H1 (cell line): ENCODE data around the gene DHCR7. TPM values are rescaled to one million over a fixed set of nuclear protein-coding genes. Genes with fewer than 3 reads are reported as not detected.

Experiments
- CTCF ChIA-PET: fragments of 300-600 bp; sonication (Branson Sonifier 250); formaldehyde crosslinking; loops from one replicate; lab custom pipeline; 2021; ENCODE audit not compliant: partially characterized antibody; lab: Charles Lee
- POLR2A ChIA-PET: fragments of 300-600 bp; sonication (Branson Sonifier 250); formaldehyde crosslinking; loops from one replicate; lab custom pipeline; 2021; ENCODE audit warnings: inconsistent platforms; ENCODE audit not compliant: partially characterized antibody; lab: Charles Lee
- DNase-seq, 2 experiments: peaks; one replicate each; pipeline versions ENCODE4 v3.0.0 to v3.0.0-alpha.2; 2010 to 2022; ENCODE audit warnings: low spot score in 2 of 2, low read depth in 1 of 2, mixed read lengths in 1 of 2
- FAIRE-seq: peaks from 2 replicates; lab custom pipeline; 2011; peaks lifted over from hg19 to GRCh38; lab: Jason Lieb, UNC
- H2AFZ ChIP-seq: 2 replicates; pipeline ENCODE4 v1.8.1; 2012; ENCODE audit warnings: low read length, inconsistent platforms
- H2AK5ac ChIP-seq: 2 replicates; pipeline ENCODE4 v1.6.1; 2013; ENCODE audit warnings: low read depth, low read length
- H2BK120ac ChIP-seq: replicated peaks from 2 replicates; pipeline ENCODE3; 2013; ENCODE audit warnings: low read depth, low read length, inconsistent platforms
- H2BK12ac ChIP-seq: 2 replicates; pipeline ENCODE4 v1.6.1; 2013; ENCODE audit warnings: low read depth, low read length
- H2BK15ac ChIP-seq: 2 replicates; pipeline ENCODE4 v1.6.1; 2013; ENCODE audit warnings: low read length
- H2BK20ac ChIP-seq: 2 replicates; pipeline ENCODE4 v1.6.1; 2013; ENCODE audit warnings: low read length
- H2BK5ac ChIP-seq: 2 replicates; pipeline ENCODE4 v1.6.1; 2013; ENCODE audit warnings: low read depth, low read length
- H3K14ac ChIP-seq: 2 replicates; pipeline ENCODE4 v1.6.1; 2013; ENCODE audit warnings: inconsistent platforms; ENCODE audit not compliant: insufficient read length
- H3K18ac ChIP-seq: 2 replicates; pipeline ENCODE4 v1.6.1; 2013; ENCODE audit warnings: low read length; ENCODE audit errors: extremely low read depth
- H3K23ac ChIP-seq: 2 replicates; pipeline ENCODE4 v1.6.1; 2013; ENCODE audit warnings: inconsistent platforms; ENCODE audit not compliant: insufficient read length
- H3K23me2 ChIP-seq: 2 replicates; pipeline ENCODE4 v1.6.1; 2013; ENCODE audit warnings: low read depth, low read length
- H3K27ac ChIP-seq: 2 replicates; pipeline ENCODE4 v1.6.1; 2011; ENCODE audit warnings: low read depth, low read length, inconsistent platforms
- H3K27me3 ChIP-seq, 4 experiments: replicated peaks in 1 of 4; 1 replicate in 1 of 4; 2 replicates in 3 of 4; pipeline versions ENCODE4 v1.6.1 to v1.8.1; 2011 to 2013; ENCODE audit warnings: low read length in 3 of 4, mild to moderate bottlenecking in 3 of 4, inconsistent platforms in 2 of 4, mixed read lengths in 2 of 4, moderate library complexity in 1 of 4; ENCODE audit not compliant: control insufficient read depth in 3 of 4, insufficient read depth in 3 of 4; ENCODE audit errors: extremely low read depth in 1 of 4
- H3K36me3 ChIP-seq, 4 experiments: 2 replicates each; pipeline versions ENCODE4 v1.6.1 to v1.8.1; 2011 to 2013; ENCODE audit warnings: mild to moderate bottlenecking in 4 of 4, low read length in 3 of 4, moderate library complexity in 2 of 4, control low read depth in 1 of 4, inconsistent platforms in 1 of 4; ENCODE audit not compliant: insufficient read depth in 4 of 4, control insufficient read depth in 2 of 4
- H3K4ac ChIP-seq: replicated peaks from 2 replicates; pipeline ENCODE3; 2013; ENCODE audit warnings: low read length, low read depth, mixed read lengths, inconsistent platforms; ENCODE audit not compliant: insufficient read length
- H3K4me1 ChIP-seq, 4 experiments: replicated peaks in 1 of 4; 1 replicate in 1 of 4; 2 replicates in 3 of 4; pipeline versions ENCODE4 v1.6.1 to v1.8.1; 2011 to 2013; ENCODE audit warnings: low read length in 3 of 4, inconsistent platforms in 2 of 4, mixed read lengths in 1 of 4; ENCODE audit not compliant: insufficient read depth in 4 of 4, control insufficient read depth in 3 of 4
- H3K4me2 ChIP-seq, 2 experiments: 2 replicates each; pipeline versions ENCODE4 v1.6.1 to v1.8.1; 2011 to 2013; ENCODE audit warnings: low read depth in 2 of 2, low read length in 2 of 2, control low read depth in 1 of 2, inconsistent platforms in 1 of 2, mild to moderate bottlenecking in 1 of 2; ENCODE audit not compliant: insufficient read depth in 1 of 2
- H3K4me3 ChIP-seq, 4 experiments: fragments of 200-600, 300-600 bp in 1 of 4; sonication (generic), shearing (Covaris generic), sonication (Bioruptor Twin) in 1 of 4; 2 replicates each; pipeline versions ENCODE4 v1.5.1 to v1.8.1; 2011 to 2016; ENCODE audit warnings: low read length in 4 of 4, low read depth in 3 of 4, control low read depth in 2 of 4, inconsistent platforms in 2 of 4, mild to moderate bottlenecking in 2 of 4, mixed read lengths in 1 of 4, moderate library complexity in 1 of 4; ENCODE audit not compliant: insufficient read depth in 2 of 4; ENCODE audit errors: extremely low read depth in 1 of 4
- H3K56ac ChIP-seq: replicated peaks from 2 replicates; pipeline ENCODE3; 2013; ENCODE audit warnings: low read depth, mild to moderate bottlenecking, mixed read lengths, low read length, inconsistent platforms; ENCODE audit not compliant: insufficient read length
- H3K79me1 ChIP-seq: 2 replicates; pipeline ENCODE4 v1.6.1; 2013; ENCODE audit warnings: low read depth, low read length, control low read depth
- H3K79me2 ChIP-seq, 2 experiments: 2 replicates each; pipeline versions ENCODE4 v1.6.1 to v1.8.1; 2012 to 2013; ENCODE audit warnings: low read length in 2 of 2, mild to moderate bottlenecking in 2 of 2, inconsistent platforms in 1 of 2; ENCODE audit not compliant: insufficient read depth in 2 of 2, control insufficient read depth in 1 of 2
- H3K9ac ChIP-seq, 4 experiments: replicated peaks in 1 of 4; 1 replicate in 1 of 4; 2 replicates in 3 of 4; pipeline versions ENCODE4 v1.6.1 to v1.8.1; 2011 to 2013; ENCODE audit warnings: low read depth in 3 of 4, low read length in 3 of 4, control low read depth in 2 of 4, mild to moderate bottlenecking in 2 of 4, moderate library complexity in 2 of 4, inconsistent platforms in 1 of 4; ENCODE audit errors: extremely low read depth in 1 of 4
- H3K9me3 ChIP-seq, 2 experiments: 2 replicates each; pipeline versions ENCODE4 v1.6.1 to v1.8.1; 2012 to 2013; ENCODE audit warnings: mild to moderate bottlenecking in 2 of 2, moderate library complexity in 2 of 2, control low read depth in 1 of 2, inconsistent platforms in 1 of 2, low read depth in 1 of 2, low read length in 1 of 2, mixed read lengths in 1 of 2; ENCODE audit not compliant: insufficient read depth in 2 of 2
- H4K20me1 ChIP-seq, 2 experiments: replicated peaks in 1 of 2; 2 replicates each; pipeline versions ENCODE3 to v1.8.1; 2011 to 2013; ENCODE audit warnings: inconsistent platforms in 2 of 2, low read length in 2 of 2, mild to moderate bottlenecking in 1 of 2; ENCODE audit not compliant: insufficient read depth in 2 of 2, control insufficient read depth in 1 of 2
- H4K5ac ChIP-seq: 2 replicates; pipeline ENCODE4 v1.6.1; 2013; ENCODE audit warnings: low read length, low read depth, mixed read lengths, inconsistent platforms; ENCODE audit not compliant: insufficient read length
- H4K8ac ChIP-seq: 2 replicates; pipeline ENCODE4 v1.8.0; 2013; ENCODE audit warnings: mild to moderate bottlenecking, moderate library complexity, low read length, inconsistent platforms; ENCODE audit not compliant: insufficient read depth; ENCODE audit errors: extremely low read depth
- H4K91ac ChIP-seq: replicated peaks from 2 replicates; pipeline ENCODE3; 2013; ENCODE audit warnings: low read length, mixed read lengths, inconsistent platforms; ENCODE audit not compliant: insufficient read length
- CTBP2 ChIP-seq: IDR thresholded peaks from 2 replicates; pipeline ENCODE4 v1.7.0; 2011; ENCODE audit warnings: borderline replicate concordance, mild to moderate bottlenecking, moderate library complexity, mixed read lengths, low read length; ENCODE audit not compliant: insufficient read depth, insufficient read length
- EGR1 ChIP-seq: IDR thresholded peaks from 2 replicates; pipeline ENCODE4 v1.6.1; 2011; ENCODE audit warnings: low read depth, low read length, borderline replicate concordance
- EZH2 ChIP-seq: fragments of 200-600 bp; sonication (generic); IDR thresholded peaks from 2 replicates; pipeline ENCODE4 v1.7.1; 2012; ENCODE audit warnings: low read depth, mild to moderate bottlenecking, moderate library complexity, low read length, inconsistent platforms; ENCODE audit not compliant: severe bottlenecking
- GTF2F1 ChIP-seq: IDR thresholded peaks from 2 replicates; pipeline ENCODE4 v1.6.1; 2012; ENCODE audit warnings: low read depth, low read length, improper control_type of control experiment, borderline replicate concordance
- KDM1A ChIP-seq: fragments of 200-600, 300-600 bp; sonication (generic); IDR thresholded peaks from 2 replicates; pipeline ENCODE4 v1.7.1; 2016; ENCODE audit warnings: mild to moderate bottlenecking, low read length, borderline replicate concordance
- KDM4A ChIP-seq: IDR thresholded peaks from one replicate; pipeline ENCODE4 v1.7.1; 2012; ENCODE audit warnings: low read depth, mild to moderate bottlenecking, moderate library complexity, low read length, inconsistent platforms; ENCODE audit not compliant: severe bottlenecking
- NRF1 ChIP-seq: IDR thresholded peaks from 2 replicates; pipeline ENCODE4 v1.6.1; 2011; ENCODE audit warnings: mild to moderate bottlenecking, low read depth, low read length, improper control_type of control experiment
- RXRA ChIP-seq: IDR thresholded peaks from 2 replicates; pipeline ENCODE4 v1.6.1; 2011; ENCODE audit warnings: low read depth, mild to moderate bottlenecking, low read length, moderate library complexity; ENCODE audit not compliant: insufficient read depth
- SIRT6 ChIP-seq: IDR thresholded peaks from one replicate; pipeline ENCODE4 v1.7.1; 2012; ENCODE audit warnings: low read length, inconsistent platforms
- SP4 ChIP-seq: IDR thresholded peaks from 2 replicates; pipeline ENCODE4 v1.6.1; 2012; ENCODE audit warnings: low read length, inconsistent platforms
- SRF ChIP-seq: IDR thresholded peaks from 2 replicates; pipeline ENCODE4 v1.6.1; 2011; ENCODE audit warnings: mild to moderate bottlenecking, low read depth, low read length, moderate library complexity
- SUZ12 ChIP-seq: fragments of 200-600 bp; sonication (generic); IDR thresholded peaks from 2 replicates; pipeline ENCODE4 v1.6.1; 2012; ENCODE audit warnings: mild to moderate bottlenecking, inconsistent platforms, low read length, moderate library complexity, mixed read lengths
- TAF1 ChIP-seq: IDR thresholded peaks from 2 replicates; pipeline ENCODE4 v1.6.1; 2011; ENCODE audit warnings: mild to moderate bottlenecking, low read depth, low read length
- WGBS, 2 experiments: shearing (Covaris generic) in 1 of 2; methylation state at CpG; one replicate each; pipeline versions ENCODE4 v1.1.6 to v1.1.7; 2013 to 2015; ENCODE audit warnings: low lambda C conversion rate in 2 of 2, mixed read lengths in 2 of 2, inconsistent platforms in 1 of 2, low coverage in 1 of 2, missing lambda C conversion rate in 1 of 2; ENCODE audit not compliant: insufficient replicate concordance in 2 of 2, insufficient coverage in 1 of 2, insufficient read length in 1 of 2; ENCODE audit errors: extremely low coverage in 1 of 2, missing lambda C conversion rate in 1 of 2; 5-methylcytosine and 5-hydroxymethylcytosine counted together
- polyA plus RNA-seq, 7 experiments: library from polyadenylated mRNA; depleted of rRNA in 3 of 7; stranded (reverse) in 5 of 7; unstranded in 2 of 7; fragments of >200 nt in 5 of 7; fragments of 200-250 nt in 2 of 7; gene quantifications; 1 replicate in 5 of 7; 2 replicates in 1 of 7; 4 replicates in 1 of 7; pipeline versions ENCODE4 v1.2.1 to v1.2.3, GENCODE V29; 2011 to 2013; ENCODE audit warnings: missing spikeins in 2 of 7, mixed read lengths in 2 of 7
- total RNA-seq: library from RNA; stranded (reverse); fragmentation: NEBNext Ultra II Directional; extraction: Animal tissue kit (Norgen Biotek cat#: 25700); gene quantifications from 2 replicates; pipeline ENCODE4 v1.2.1, GENCODE V29; 2021

DHCR7 gene
- total and polyA plus RNA-seq, 2 of the 8 experiments (the other 6 are each of a cell fraction or from before 2014, with no cell fraction given), result 144 to 157 TPM

GRCh38 chr11:71433648-71434450 is 14.3 kb downstream of the DHCR7 start:
- H3K27me3 ChIP-seq, result no peaks in the 10 kb centered on the region
- peaks cover 10 to 24% of the 10 kb centered on the region in 2 experiments for H4K20me1 ChIP-seq
- H2BK120ac ChIP-seq, result no peak overlapping the region
- no peak overlapping the region for H3K9ac ChIP-seq
- POLR2A ChIA-PET, result interaction anchor here (0.6 to 1.8 kb wide), 3 partner anchors 13 to 864 kb away, joined by 3 to 5 read pairs (median 3); partner anchors contain the start of gene DHCR7
- no peak overlapping the region for H3K56ac ChIP-seq
- H3K4ac ChIP-seq, result no peak overlapping the region
- no peak overlapping the region for H2AK5ac ChIP-seq
- no peak overlapping the region for H2BK5ac ChIP-seq
- no peak overlapping the region for H2BK20ac ChIP-seq
- 87% methylated on average over 19 of the region's 19 CpGs; no CpG with 5 or more reads in 1 of the 2 experiments for WGBS, 2 experiments
- no peak overlapping the region for H2BK12ac ChIP-seq
- H3K9me3 ChIP-seq, result no peaks in the 10 kb centered on the region
- H3K4me3 ChIP-seq, result no peak overlapping the region
- no peak for FAIRE-seq
- H3K18ac ChIP-seq, result no peak overlapping the region
- no peaks in the 10 kb centered on the region for H3K79me2 ChIP-seq
- no peak overlapping the region for H4K8ac ChIP-seq
- no peak overlapping the region for H3K4me2 ChIP-seq
- H2BK15ac ChIP-seq, result no peak overlapping the region
- CTCF ChIA-PET, result interaction anchor here (0.6 to 2.6 kb wide), 7 partner anchors 13 to 313 kb away, joined by 3 to 16 read pairs (median 4); no protein-coding TSS in a partner anchor
- H3K14ac ChIP-seq, result no peak overlapping the region
- H3K4me1 ChIP-seq, result no peaks in the 10 kb centered on the region
- H4K91ac ChIP-seq, result no peak overlapping the region
- H2AFZ ChIP-seq, result no peak overlapping the region
- DNase-seq, result no peak
- H3K27ac ChIP-seq, result no peak overlapping the region
- H3K79me1 ChIP-seq, result no peaks in the 10 kb centered on the region
- no peak overlapping the region for H3K23ac ChIP-seq
- peaks cover 10 to 38% (median 29%) of the 10 kb centered on the region in 4 experiments for H3K36me3 ChIP-seq
- H3K23me2 ChIP-seq, result no peaks in the 10 kb centered on the region
- H4K5ac ChIP-seq, result no peak overlapping the region
- TF ChIP-seq SRF (no peak), NRF1 (no peak), SIRT6 (no peak), SUZ12 (no peak), EZH2 (no peak), TAF1 (no peak), KDM4A (no peak), CTBP2 (no peak), SP4 (no peak), GTF2F1 (no peak), EGR1 (no peak), RXRA (no peak), KDM1A (no peak)
